Measurements from ENCODE around the gene PDCD1.

Gene PDCD1

DNA sequence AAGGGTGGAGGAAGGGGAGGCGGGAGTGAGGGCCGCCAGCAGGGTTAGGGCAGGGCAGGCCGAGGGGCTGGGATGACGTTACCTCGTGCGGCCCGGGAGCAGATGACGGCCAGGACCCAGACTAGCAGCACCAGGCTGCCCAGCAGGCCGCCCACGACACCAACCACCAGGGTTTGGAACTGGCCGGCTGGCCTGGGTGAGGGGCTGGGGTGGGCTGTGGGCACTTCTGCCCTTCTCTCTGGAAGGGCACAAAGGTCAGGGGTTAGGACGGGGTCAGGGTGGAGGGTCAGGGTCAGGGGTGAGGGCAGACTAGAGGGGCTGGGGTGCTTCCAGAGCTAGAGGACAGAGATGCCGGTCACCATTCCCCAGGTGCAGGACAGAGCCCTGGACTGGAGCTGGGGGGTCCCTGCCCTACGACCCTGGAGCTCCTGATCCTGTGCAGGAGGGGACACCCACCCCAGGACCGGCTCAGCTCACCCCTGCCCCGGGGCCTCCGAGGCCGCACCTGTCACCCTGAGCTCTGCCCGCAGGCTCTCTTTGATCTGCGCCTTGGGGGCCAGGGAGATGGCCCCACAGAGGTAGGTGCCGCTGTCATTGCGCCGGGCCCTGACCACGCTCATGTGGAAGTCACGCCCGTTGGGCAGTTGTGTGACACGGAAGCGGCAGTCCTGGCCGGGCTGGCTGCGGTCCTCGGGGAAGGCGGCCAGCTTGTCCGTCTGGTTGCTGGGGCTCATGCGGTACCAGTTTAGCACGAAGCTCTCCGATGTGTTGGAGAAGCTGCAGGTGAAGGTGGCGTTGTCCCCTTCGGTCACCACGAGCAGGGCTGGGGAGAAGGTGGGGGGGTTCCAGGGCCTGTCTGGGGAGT is 6.3 kb downstream of the PDCD1 start:
- no peak for DNase-seq (ENCODE audit: low read depth)
- H3K4me3 ChIP-seq (ENCODE audit: control insufficient read depth, low read depth, low read length), result no peak overlapping the region
- TF ChIP-seq, protein P1, sequence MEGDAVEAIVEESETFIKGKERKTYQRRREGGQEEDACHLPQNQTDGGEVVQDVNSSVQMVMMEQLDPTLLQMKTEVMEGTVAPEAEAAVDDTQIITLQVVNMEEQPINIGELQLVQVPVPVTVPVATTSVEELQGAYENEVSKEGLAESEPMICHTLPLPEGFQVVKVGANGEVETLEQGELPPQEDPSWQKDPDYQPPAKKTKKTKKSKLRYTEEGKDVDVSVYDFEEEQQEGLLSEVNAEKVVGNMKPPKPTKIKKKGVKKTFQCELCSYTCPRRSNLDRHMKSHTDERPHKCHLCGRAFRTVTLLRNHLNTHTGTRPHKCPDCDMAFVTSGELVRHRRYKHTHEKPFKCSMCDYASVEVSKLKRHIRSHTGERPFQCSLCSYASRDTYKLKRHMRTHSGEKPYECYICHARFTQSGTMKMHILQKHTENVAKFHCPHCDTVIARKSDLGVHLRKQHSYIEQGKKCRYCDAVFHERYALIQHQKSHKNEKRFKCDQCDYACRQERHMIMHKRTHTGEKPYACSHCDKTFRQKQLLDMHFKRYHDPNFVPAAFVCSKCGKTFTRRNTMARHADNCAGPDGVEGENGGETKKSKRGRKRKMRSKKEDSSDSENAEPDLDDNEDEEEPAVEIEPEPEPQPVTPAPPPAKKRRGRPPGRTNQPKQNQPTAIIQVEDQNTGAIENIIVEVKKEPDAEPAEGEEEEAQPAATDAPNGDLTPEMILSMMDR (conservative IDR thresholded peaks at IDR 0.05; ENCODE audit: control insufficient read depth, insufficient read depth, low read depth, low read length), result no peak

DNA sequence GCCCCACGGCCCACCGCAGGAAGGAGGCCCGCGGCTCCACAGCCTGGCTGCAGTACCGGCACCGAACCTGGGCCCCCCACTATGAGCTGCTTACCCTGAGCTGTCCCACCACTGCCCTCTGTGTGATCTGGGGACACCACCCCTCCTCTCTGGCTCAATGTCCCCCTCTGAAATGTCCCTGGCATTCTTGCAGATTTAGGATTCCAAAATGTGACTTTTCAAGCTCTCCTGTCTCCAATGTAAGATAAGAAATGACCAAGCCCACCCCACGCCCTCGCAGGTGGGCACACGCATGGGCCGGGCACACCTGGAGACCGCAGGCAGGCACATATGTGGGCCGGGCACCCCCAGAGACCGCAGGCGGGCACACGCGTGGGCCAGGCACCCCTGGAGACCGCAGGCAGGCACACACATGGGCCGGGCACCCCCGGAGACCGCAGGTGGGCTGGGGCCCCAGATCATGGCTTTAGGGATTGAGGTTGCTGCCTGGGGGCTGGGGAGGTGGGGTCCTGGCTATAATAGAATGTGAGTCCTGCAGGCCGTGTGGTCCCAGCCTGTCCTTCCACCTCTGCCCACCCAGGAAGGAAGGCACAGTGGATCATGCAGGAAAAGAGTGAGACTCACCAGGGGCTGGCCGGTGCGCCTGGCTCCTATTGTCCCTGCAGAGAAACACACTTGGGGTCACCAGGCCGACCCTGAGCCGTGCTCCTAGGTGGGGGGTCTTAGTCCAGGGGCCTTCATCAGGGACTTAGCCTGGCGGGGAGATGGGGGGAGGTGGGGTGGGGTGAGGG is 7.2 kb downstream of the PDCD1 start:
- TF ChIP-seq, protein P1 (conservative IDR thresholded peaks at IDR 0.05; ENCODE audit: control insufficient read depth, insufficient read depth, low read depth, low read length), result no peak
- DNase-seq (ENCODE audit: low read depth), result no peak
- H3K4me3 ChIP-seq (ENCODE audit: control insufficient read depth, low read depth, low read length), result no peak overlapping the region

DNA sequence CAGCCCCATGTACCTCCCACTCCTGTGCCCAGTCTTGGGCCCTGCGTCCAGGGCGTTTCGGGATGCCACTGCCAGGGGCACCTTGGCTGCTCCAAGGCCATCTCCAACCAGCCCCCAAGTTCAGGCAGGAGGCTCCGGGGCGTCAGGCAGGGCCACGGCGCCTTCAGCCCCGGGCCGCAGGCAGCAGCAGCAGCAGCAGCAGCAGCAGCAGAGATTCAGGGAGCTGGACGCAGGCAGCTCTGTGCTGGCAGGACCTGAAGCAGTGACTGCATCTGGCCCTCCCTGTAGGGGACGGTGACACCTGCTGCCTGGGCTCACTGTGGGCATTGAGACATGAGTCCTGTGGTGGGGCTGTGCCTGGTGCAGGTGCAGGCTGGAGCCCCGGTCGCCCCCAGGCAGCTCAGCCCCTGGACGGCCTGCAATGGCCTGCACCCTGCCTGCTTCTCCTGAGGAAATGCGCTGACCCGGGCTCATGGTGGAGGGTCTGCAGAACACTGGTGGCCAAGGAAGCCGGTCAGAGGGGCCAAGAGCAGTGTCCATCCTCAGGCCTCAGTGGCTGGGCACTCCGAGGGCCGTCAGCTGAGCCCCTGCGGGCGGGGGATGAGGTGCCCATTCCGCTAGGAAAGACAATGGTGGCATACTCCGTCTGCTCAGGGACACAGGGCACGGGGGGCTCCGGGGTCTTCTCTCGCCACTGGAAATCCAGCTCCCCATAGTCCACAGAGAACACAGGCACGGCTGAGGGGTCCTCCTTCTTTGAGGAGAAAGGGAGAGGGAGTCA is 8.0 kb downstream of the PDCD1 start:
- TF ChIP-seq, protein P1 (conservative IDR thresholded peaks at IDR 0.05; ENCODE audit: control insufficient read depth, insufficient read depth, low read depth, low read length), result no peak
- no peak for DNase-seq (ENCODE audit: low read depth)
- no peak overlapping the region for H3K4me3 ChIP-seq (ENCODE audit: control insufficient read depth, low read depth, low read length)

DNA sequence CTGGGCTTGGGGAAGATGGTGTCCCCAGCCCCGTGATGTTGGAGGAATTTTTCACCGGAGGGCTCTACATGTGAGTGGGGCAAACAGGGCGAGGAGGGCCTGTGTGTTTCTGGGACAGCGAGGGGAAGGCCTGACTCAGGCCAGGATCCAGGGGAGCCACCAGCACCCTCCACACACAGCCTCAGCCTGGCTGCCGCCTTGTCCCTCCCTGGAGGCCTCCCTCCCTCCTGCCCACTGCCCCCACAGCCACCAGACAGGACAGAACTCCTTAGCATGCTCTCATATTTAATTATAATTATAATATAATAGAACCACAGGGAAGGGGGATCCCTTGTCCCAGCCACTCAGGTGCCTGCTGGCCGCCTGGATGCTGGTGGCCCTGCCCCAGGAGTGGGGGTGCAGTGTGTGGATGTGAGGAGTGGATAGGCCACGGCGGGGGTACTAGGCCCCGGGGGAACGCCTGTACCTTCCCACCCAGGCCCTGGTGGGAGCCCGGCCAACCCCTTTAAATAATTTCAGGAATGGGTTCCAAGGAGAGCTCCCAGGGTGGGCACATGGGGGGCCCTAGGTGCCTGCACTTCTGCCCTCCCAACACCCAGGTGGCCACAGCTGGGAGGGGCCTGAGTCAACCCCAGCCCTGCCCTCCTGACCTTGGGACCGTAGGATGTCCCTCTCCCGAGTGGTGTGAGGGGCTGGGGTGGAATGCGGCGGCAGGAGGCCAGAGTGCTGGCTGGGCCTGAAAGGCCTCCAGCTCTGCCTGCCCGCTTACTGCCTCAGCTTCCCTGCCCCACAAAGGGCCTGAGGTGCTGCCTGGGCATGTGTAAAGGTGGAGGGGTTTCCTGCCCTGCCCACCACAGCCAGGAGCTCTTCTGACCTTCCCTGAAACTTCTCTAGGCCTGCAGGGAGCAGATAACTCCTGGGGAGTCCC is 8.8 kb downstream of the PDCD1 start:
- TF ChIP-seq, protein P1 (conservative IDR thresholded peaks at IDR 0.05; ENCODE audit: control insufficient read depth, insufficient read depth, low read depth, low read length), result no peak
- no peak for DNase-seq (ENCODE audit: low read depth)
- H3K4me3 ChIP-seq (ENCODE audit: control insufficient read depth, low read depth, low read length), result no peak overlapping the region

DNA sequence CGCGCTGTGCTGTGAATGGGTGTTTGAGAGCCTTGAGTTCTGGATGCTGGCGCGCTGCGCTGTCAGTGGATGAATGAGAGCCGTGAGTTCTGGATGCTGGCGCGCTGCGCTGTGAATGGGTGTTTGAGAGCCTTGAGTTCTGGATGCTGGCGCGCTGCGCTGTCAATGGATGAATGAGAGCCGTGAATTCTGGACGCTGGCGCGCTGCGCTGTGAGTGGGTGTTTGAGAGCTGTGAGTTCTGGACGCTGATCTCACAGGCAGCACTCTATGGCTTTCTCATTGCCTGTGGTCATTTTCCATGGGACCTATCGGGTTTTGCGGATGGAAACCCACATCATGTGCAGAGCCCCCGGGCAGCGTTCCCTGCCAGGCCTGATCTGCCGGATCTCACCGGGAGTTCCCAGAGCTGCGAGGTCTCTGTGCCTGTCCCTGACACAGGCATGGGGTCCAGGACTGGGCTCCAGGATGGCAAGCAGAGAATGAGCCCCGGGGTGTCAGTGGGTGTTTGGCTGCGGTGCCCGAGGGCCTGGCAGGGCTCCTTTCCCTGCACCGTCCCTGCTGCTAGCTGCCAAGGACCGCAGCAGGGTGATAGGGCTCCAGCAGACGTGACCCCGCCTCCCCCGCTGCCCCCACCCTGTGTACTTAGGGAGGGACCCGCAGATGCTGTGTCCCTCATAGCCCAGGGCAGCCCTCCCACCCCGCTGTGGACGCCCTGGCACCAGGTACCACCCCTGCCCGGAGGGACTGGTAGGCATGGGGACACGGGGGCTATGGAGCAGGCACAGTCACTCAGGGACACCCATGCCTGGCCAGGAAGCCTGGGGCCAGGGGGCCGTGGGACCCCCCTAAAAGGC is 9.7 kb downstream of the PDCD1 start:
- DNase-seq (ENCODE audit: low read depth), result no peak
- no peak overlapping the region for H3K4me3 ChIP-seq (ENCODE audit: control insufficient read depth, low read depth, low read length)
- TF ChIP-seq, protein P1 (conservative IDR thresholded peaks at IDR 0.05; ENCODE audit: control insufficient read depth, insufficient read depth, low read depth, low read length), result no peak

All from fibroblast of mammary gland (primary cell).